22Rv1 (cell line): ENCODE results near the gene ADCY5.

Experiments used
- H3K27ac ChIP-seq: fragments of 450-650 bp; 2 replicates; pipeline ENCODE4 v1.5.1; 2017
- CTCF ChIP-seq: fragments of 450-650 bp; IDR thresholded peaks from 2 replicates; pipeline ENCODE4 v1.5.1; 2017; ENCODE audit warnings: mild to moderate bottlenecking
- ZFX ChIP-seq: fragments of 450-650 bp; IDR thresholded peaks from 2 replicates; pipeline ENCODE4 v1.6.1; 2017; ENCODE audit warnings: antibody characterized with exemption, borderline replicate concordance

The ADCY5 gene

GRCh38 chr3:123379041-123379830 lies 69.7 kb downstream of the ADCY5 start:
- no peak for TF ChIP-seq CTCF
- no peak for TF ChIP-seq ZFX
- H3K27ac ChIP-seq = no peak overlapping the region

- TF ChIP-seq CTCF (no peak), ZFX (no peak)
- no peak overlapping the region for H3K27ac ChIP-seq
Measured at GRCh38 chr3:123378409-123378915, 70.4 kb downstream of the ADCY5 start.

GRCh38 chr3:123377243-123377740 lies 71.6 kb downstream of the ADCY5 start:
- H3K27ac ChIP-seq = no peak overlapping the region
- TF ChIP-seq CTCF = no peak

GRCh38 chr3:123376451-123377242 lies 72.2 kb downstream of the ADCY5 start:
- TF ChIP-seq ZFX (no peak), CTCF (no peak)
- no peak overlapping the region for H3K27ac ChIP-seq

GRCh38 chr3:123375014-123375940 lies 73.6 kb downstream of the ADCY5 start:
- H3K27ac ChIP-seq = no peak overlapping the region
- TF ChIP-seq CTCF (no peak), ZFX (no peak)

GRCh38 chr3:123374016-123374415 lies 74.9 kb downstream of the ADCY5 start:
- no peak overlapping the region for H3K27ac ChIP-seq

More at GRCh38 chr3:123374016-123374415, 74.9 kb downstream of the ADCY5 start:
- TF ChIP-seq ZFX (no peak), CTCF (no peak)
